ENCODE results near the gene ANKRD11. TPM values are rescaled to one million over a fixed set of nuclear protein-coding genes. Genes with fewer than 3 reads are reported as not detected.
"Not testable (repeated sequence)": the region's sequence is repeated elsewhere in the genome, so short reads cannot be mapped to it uniquely, and the experiment has no call there.

Gene ANKRD11
- total and polyA plus RNA-seq, 3 experiments from 2014 or later = 39.8 to 150 (median 130) TPM

DNA sequence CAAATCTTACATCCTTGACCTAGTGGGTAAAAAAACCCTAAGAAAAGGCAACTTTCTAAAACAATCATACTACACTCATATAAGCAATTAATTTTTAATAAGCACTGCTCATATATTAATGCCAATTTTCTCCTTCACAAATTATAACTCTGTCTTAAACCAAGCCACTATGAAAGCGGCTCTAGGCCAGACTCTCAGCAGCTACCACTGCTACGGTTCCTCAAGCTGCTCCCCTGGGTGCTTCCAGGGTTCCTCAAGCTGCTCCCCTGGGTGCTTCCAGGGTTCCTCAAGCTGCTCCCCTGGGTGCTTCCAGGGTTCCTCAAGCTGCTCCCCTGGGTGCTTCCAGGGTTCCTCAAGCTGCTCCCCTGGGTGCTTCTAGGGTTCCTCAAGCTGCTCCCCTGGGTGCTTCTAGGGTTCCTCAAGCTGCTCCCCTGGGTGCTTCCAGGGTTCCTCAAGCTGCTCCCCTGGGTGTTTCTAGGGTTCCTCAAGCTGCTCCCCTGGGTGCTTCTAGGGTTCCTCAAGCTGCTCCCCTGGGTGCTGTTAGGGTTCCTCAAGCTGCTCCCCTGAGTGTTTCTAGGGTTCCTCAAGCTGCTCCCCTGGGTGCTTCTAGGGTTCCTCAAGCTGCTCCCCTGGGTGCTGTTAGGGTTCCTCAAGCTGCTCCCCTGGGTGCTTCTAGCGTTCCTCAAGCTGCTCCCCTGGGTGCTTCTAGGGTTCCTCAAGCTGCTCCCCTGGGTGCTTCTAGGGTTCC lies 35.8 kb downstream of the ANKRD11 start:
- peak overlapping the region in 6 of 7 donors; percentile 15 to 78 (median 60) for H3K4me3 Mint-ChIP-seq
- ChIA-PET POLR2A (interaction anchor here (1.2 kb wide), 1 partner anchor 30 kb away, joined by 6 read pairs; no protein-coding TSS in a partner anchor), CTCF (interaction anchor here (1.0 to 1.9 kb wide), 3 partner anchors 17 to 34 kb away, joined by 3 to 8 read pairs (median 6); no protein-coding TSS in a partner anchor)
- H3K27ac ChIP-seq (ENCODE audit: low read depth, low read length); H3K27me3 ChIP-seq (ENCODE audit: insufficient read depth, low read length, poor library complexity, severe bottlenecking); H3K4me3 ChIP-seq (ENCODE audit: low read length); H3K9me3 ChIP-seq (ENCODE audit: low read length); DNase-seq; H3K36me3 ChIP-seq (ENCODE audit: insufficient read depth, low read length); H3K27me3 Mint-ChIP-seq; H3K9me3 Mint-ChIP-seq: not testable (repeated sequence)
- H3K36me3 Mint-ChIP-seq = peaks cover 0 to 17% (median 2%) of the 10 kb centered on the region in 3 donors
- H3K4me1 ChIP-seq (ENCODE audit: insufficient read depth, low read length) = peaks cover 79% of the 10 kb centered on the region
- H3K4me1 Mint-ChIP-seq = peaks cover 72 to 89% (median 87%) of the 10 kb centered on the region in 3 donors
- peak overlapping the region in 4 of 8 donors; percentile 1 to 81 (median 59) for H3K27ac Mint-ChIP-seq

DNA sequence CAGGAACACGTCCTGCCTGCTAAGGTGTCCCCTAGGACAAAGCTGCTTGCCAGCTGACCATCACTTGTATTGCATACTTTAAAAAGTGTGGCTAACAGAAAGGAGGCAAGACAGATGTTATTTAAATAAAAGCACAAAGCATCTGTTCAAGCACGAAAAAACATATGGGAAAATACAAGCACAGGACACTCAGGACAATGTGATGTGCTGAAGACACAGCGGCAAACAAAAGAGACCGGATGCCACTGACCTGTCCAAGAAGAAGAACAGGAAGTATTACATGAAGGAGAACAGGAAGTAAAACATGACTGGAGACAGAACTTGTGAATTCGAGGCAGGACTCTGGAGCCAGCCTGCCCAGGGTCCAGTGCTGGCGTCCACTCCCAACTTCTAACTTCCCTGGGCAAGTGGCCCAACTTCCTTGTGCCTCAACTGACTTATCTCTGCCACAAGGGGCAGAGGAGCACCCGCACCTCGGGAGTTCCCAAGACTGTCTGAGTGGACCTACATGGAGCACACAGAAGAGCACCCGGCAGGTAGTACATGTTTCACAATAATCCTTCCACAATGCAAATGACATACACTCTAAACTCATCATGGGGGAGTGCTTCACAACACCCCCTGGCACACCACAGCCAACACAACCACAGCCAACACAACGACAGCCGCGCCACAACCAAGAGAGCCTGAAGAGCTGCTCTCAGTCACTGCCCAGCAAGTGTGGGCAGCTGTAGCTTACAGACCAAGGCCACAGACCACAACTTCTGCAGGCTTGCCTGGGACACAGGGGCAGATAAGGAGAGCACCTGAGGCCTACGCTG lies 36.6 kb downstream of the ANKRD11 start:
- Histone ChIP-seq H3K9me3 (ENCODE audit: low read length) (no peaks in the 10 kb centered on the region), H3K36me3 (ENCODE audit: insufficient read depth, low read length) (no peaks in the 10 kb centered on the region), H3K27me3 (ENCODE audit: insufficient read depth, low read length, poor library complexity, severe bottlenecking) (no peaks in the 10 kb centered on the region), H3K4me3 (ENCODE audit: low read length) (no peak overlapping the region), H3K4me1 (ENCODE audit: insufficient read depth, low read length) (peaks cover 81% of the 10 kb centered on the region), H3K27ac (ENCODE audit: low read depth, low read length) (no peak overlapping the region)
- peak overlapping the region; percentile 14 to 78 (median 54) for H3K4me3 Mint-ChIP-seq
- peaks cover 72 to 88% (median 84%) of the 10 kb centered on the region in 3 donors for H3K4me1 Mint-ChIP-seq
- ChIA-PET CTCF (interaction anchor here (1.9 kb wide), 1 partner anchor 18 kb away, joined by 6 read pairs; no protein-coding TSS in a partner anchor), POLR2A (no interaction called here)
- peak overlapping the region; percentile 1 to 88 (median 69) for H3K27ac Mint-ChIP-seq
- no peaks in the 10 kb centered on the region for H3K9me3 Mint-ChIP-seq
- H3K27me3 Mint-ChIP-seq = no peaks in the 10 kb centered on the region
- H3K36me3 Mint-ChIP-seq = peaks cover 0 to 12% (median 2%) of the 10 kb centered on the region in 3 donors
- DNase-seq = no peak

DNA sequence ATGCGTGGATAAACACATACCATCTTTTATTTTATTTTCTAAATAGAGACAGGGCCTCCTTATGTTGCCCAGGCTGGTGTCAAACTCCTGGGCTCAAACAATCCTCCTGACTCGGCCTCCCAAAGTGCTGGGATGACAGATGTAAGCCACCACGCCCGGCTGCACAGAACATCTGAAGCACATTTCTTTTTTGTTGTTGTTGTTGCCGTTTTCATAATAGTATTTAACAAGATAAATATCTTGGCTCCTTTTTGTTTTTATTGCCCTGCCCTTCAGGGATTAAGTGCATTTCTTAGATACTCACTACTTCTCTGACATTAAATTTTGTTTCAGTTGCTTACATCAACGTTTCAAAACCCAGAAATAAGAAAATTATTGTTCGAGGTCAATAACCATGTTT lies 37.4 kb downstream of the ANKRD11 start:
- H3K4me1 ChIP-seq (ENCODE audit: insufficient read depth, low read length) = peaks cover 89% of the 10 kb centered on the region
- POLR2A ChIA-PET = no interaction called here
- Mint-ChIP-seq H3K27me3 (no peaks in the 10 kb centered on the region), H3K36me3 (peaks cover 0 to 10% (median 2%) of the 10 kb centered on the region in 3 donors), H3K9me3 (no peaks in the 10 kb centered on the region), H3K4me1 (peaks cover 77 to 90% (median 86%) of the 10 kb centered on the region in 3 donors), H3K27ac (peak overlapping the region in 6 of 8 donors; percentile 1 to 94 (median 62)), H3K4me3 (peak overlapping the region in 6 of 7 donors; percentile 5 to 78 (median 40))
- H3K27me3 ChIP-seq (ENCODE audit: insufficient read depth, low read length, poor library complexity, severe bottlenecking) = no peaks in the 10 kb centered on the region
- no peaks in the 10 kb centered on the region for H3K36me3 ChIP-seq (ENCODE audit: insufficient read depth, low read length)
- H3K9me3 ChIP-seq (ENCODE audit: low read length) = no peaks in the 10 kb centered on the region
- H3K27ac ChIP-seq (ENCODE audit: low read depth, low read length) = no peak overlapping the region
- DNase-seq = no peak
- CTCF ChIA-PET = no interaction called here
- no peak overlapping the region for H3K4me3 ChIP-seq (ENCODE audit: low read length)

DNA sequence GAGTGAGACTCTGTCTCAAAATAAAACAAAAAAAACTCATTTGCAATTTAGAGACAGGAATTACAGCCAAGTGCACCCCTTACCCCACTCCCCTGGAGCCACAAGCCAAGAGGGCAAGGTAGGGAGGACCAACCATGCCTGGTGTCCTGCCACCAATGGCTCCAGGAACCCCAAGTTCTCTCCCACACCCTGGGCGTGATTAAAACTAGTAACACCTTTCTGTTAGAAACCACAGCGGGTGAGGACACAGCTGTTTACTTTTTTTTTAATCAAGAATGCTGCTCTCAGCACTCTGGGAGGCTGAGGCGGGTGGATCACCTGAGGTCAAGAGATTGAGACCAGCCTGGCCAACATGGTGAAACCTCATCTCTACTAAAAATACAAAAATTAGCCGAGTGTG lies 38.1 kb downstream of the ANKRD11 start:
- ChIA-PET CTCF (no interaction called here), POLR2A (no interaction called here)
- H3K27me3 ChIP-seq (ENCODE audit: insufficient read depth, low read length, poor library complexity, severe bottlenecking) = no peaks in the 10 kb centered on the region
- peaks cover 77 to 89% (median 87%) of the 10 kb centered on the region in 3 donors for H3K4me1 Mint-ChIP-seq
- no peaks in the 10 kb centered on the region for H3K9me3 ChIP-seq (ENCODE audit: low read length)
- no peaks in the 10 kb centered on the region for H3K27me3 Mint-ChIP-seq
- H3K4me1 ChIP-seq (ENCODE audit: insufficient read depth, low read length) = peaks cover 89% of the 10 kb centered on the region
- H3K9me3 Mint-ChIP-seq = no peaks in the 10 kb centered on the region
- no peak for DNase-seq
- H3K27ac ChIP-seq (ENCODE audit: low read depth, low read length) = no peak overlapping the region
- no peaks in the 10 kb centered on the region for H3K36me3 ChIP-seq (ENCODE audit: insufficient read depth, low read length)
- H3K36me3 Mint-ChIP-seq = peaks cover 0 to 7% (median 2%) of the 10 kb centered on the region in 3 donors
- H3K4me3 ChIP-seq (ENCODE audit: low read length) = no peak overlapping the region
- peak overlapping the region in 4 of 8 donors; percentile 1 to 66 (median 52) for H3K27ac Mint-ChIP-seq
- H3K4me3 Mint-ChIP-seq = peak overlapping the region; percentile 32 to 81 (median 52)

DNA sequence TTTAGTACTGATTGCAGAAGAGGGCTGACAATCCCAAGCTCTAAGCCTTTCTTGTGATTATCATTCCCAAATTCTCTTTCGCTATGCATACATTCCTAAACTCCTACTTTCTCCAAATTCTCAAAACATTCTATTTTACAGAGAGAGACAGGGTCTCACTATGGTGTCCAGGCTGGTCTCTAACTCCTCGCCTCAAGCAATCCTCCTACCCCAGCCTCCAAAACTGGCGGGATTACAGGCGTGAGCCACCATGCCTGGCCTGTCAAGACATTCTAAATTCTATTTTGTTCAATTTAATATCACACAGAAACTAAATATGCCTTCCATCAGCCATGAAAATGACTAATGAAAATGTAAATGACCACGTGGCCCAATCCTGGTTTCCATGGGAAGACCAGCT lies 39.8 kb downstream of the ANKRD11 start:
- no peaks in the 10 kb centered on the region for H3K9me3 Mint-ChIP-seq
- Histone ChIP-seq H3K9me3 (ENCODE audit: low read length) (no peaks in the 10 kb centered on the region), H3K4me1 (ENCODE audit: insufficient read depth, low read length) (peaks cover 94% of the 10 kb centered on the region), H3K27me3 (ENCODE audit: insufficient read depth, low read length, poor library complexity, severe bottlenecking) (no peaks in the 10 kb centered on the region), H3K4me3 (ENCODE audit: low read length) (no peak overlapping the region), H3K36me3 (ENCODE audit: insufficient read depth, low read length) (no peaks in the 10 kb centered on the region), H3K27ac (ENCODE audit: low read depth, low read length) (no peak overlapping the region)
- no peaks in the 10 kb centered on the region for H3K27me3 Mint-ChIP-seq
- no peak for DNase-seq
- H3K36me3 Mint-ChIP-seq = peaks cover 0 to 2% (median 0%) of the 10 kb centered on the region in 3 donors
- ChIA-PET POLR2A (no interaction called here), CTCF (interaction anchor here (1.1 kb wide), 2 partner anchors 41 to 57 kb away, joined by 3 read pairs; no protein-coding TSS in a partner anchor)
- peaks cover 81 to 93% (median 91%) of the 10 kb centered on the region in 3 donors for H3K4me1 Mint-ChIP-seq
- peak overlapping the region in 4 of 8 donors; percentile 52 to 80 (median 66) for H3K27ac Mint-ChIP-seq
- peak overlapping the region in 4 of 7 donors; percentile 47 to 60 (median 49) for H3K4me3 Mint-ChIP-seq

DNA sequence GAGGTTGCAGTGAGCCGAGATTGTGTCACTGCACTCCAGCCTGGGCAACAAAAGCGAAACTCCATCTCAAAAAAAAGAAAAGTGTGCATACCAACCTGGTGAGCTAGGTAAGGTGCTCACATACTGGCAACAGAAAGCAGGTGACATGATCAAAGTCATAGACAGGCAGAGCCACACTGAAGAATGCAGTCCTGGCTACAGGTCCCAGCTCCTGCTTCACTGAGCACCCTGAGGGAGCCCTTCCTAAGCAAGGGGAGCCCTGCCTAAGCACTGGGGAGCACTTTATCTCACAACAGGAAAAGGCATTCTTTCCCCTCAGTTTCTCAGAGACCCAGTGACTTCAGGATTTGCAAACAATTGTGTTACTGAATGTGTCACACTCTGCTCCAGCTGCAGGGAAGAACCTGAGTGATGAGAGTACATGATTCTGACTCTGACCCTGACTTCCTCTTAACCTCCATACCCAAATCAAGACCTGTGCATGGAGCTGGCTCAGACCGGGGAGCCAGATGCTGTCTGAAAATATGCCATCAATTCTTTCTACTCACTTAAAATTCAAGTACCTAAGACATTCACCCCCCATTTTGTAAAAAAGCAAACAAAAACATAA lies 40.5 kb downstream of the ANKRD11 start:
- CTCF ChIA-PET = interaction anchor here (1.1 kb wide), 2 partner anchors 41 to 56 kb away, joined by 3 read pairs; no protein-coding TSS in a partner anchor

DNA sequence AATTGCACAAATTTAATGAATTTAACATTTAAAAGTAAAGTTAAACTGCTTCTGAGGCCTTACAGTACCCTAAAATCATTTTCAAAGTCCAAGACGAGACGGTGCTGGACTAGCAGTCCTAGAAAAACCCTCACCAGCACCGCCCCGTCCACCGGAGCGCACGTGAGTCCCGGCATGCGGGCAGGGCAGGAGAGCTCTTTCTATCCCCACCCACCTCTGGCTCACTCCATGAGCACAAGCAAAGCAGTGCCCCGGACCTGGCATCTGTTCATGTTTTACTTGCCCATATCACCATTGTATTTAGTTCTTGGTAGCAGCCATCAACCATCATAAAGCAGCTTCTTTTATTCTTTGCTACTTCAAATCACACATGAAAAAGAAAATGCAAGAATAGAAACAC lies 41.7 kb downstream of the ANKRD11 start:
- POLR2A ChIA-PET = no interaction called here
- no peak overlapping the region for H3K27ac ChIP-seq (ENCODE audit: low read depth, low read length)
- H3K9me3 ChIP-seq (ENCODE audit: low read length) = no peaks in the 10 kb centered on the region
- H3K27ac Mint-ChIP-seq = peak overlapping the region in 3 of 8 donors; percentile 10 to 17 (median 10)
- H3K4me3 Mint-ChIP-seq = peak overlapping the region in 3 of 7 donors; percentile 5 to 26 (median 15)
- H3K9me3 Mint-ChIP-seq = no peaks in the 10 kb centered on the region
- CTCF ChIA-PET = no interaction called here
- no peak overlapping the region for H3K4me3 ChIP-seq (ENCODE audit: low read length)
- no peak for DNase-seq
- no peaks in the 10 kb centered on the region for H3K27me3 Mint-ChIP-seq
- no peaks in the 10 kb centered on the region for H3K27me3 ChIP-seq (ENCODE audit: insufficient read depth, low read length, poor library complexity, severe bottlenecking)
- peaks cover 87 to 98% (median 97%) of the 10 kb centered on the region in 3 donors for H3K4me1 Mint-ChIP-seq
- H3K36me3 ChIP-seq (ENCODE audit: insufficient read depth, low read length) = no peaks in the 10 kb centered on the region
- H3K4me1 ChIP-seq (ENCODE audit: insufficient read depth, low read length) = peaks cover 97% of the 10 kb centered on the region
- no peaks in the 10 kb centered on the region for H3K36me3 Mint-ChIP-seq

More for the DNA sequence above, 40.5 kb downstream of the ANKRD11 start:
- Mint-ChIP-seq H3K27ac (peak overlapping the region; percentile 5 to 80 (median 62)), H3K4me1 (peaks cover 83 to 95% (median 93%) of the 10 kb centered on the region in 3 donors), H3K36me3 (no peaks in the 10 kb centered on the region), H3K27me3 (no peaks in the 10 kb centered on the region), H3K4me3 (peak overlapping the region; percentile 12 to 60 (median 43)), H3K9me3 (no peaks in the 10 kb centered on the region)
- no peaks in the 10 kb centered on the region for H3K36me3 ChIP-seq (ENCODE audit: insufficient read depth, low read length)
- no peak overlapping the region for H3K4me3 ChIP-seq (ENCODE audit: low read length)
- DNase-seq = no peak
- H3K27me3 ChIP-seq (ENCODE audit: insufficient read depth, low read length, poor library complexity, severe bottlenecking) = no peaks in the 10 kb centered on the region
- H3K9me3 ChIP-seq (ENCODE audit: low read length) = no peaks in the 10 kb centered on the region
- POLR2A ChIA-PET = no interaction called here
- peaks cover 95% of the 10 kb centered on the region for H3K4me1 ChIP-seq (ENCODE audit: insufficient read depth, low read length)
- H3K27ac ChIP-seq (ENCODE audit: low read depth, low read length) = no peak overlapping the region
